Uterus (tissue), 2 donors: Measurements from ENCODE around the gene SLC22A6.

Source experiments
- CTCF ChIP-seq, 4 experiments: fragments of 200-600 bp in 2 of 4; fragments of 450-650 bp in 2 of 4; sonication (generic) in 2 of 4; IDR thresholded peaks; one replicate each; pipeline ENCODE4 v1.5.1; 2016 to 2019; ENCODE audit warnings: antibody characterized with exemption in 4 of 4, mild to moderate bottlenecking in 2 of 4, moderate library complexity in 1 of 4
- POLR2A ChIP-seq, 2 donors: fragments of 450-650 bp; IDR thresholded peaks; one replicate each; pipeline ENCODE4 v1.6.1; 2016; ENCODE audit warnings: antibody characterized with exemption in 2 of 2, mild to moderate bottlenecking in 1 of 2, moderate library complexity in 1 of 2

DNA sequence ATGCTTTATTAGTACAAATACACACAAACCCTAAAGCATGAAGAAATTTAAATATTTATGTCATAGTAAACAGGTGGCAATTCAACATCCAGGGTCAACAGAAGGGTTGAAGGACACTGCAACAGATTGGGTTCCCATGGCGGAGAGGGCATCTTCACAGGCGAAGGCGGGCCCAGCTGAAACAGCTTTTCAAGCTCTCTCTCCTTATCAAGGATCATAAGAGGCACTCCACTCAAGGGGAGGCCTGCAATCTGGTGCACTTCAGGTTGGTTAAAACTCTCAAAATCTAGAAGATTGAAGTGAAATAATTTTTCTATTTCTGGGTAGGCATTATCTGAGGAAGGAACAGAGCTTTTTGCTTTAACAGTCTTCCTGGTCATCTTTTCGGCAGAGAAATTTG, 47.7 kb upstream of the SLC22A6 start:
- TF ChIP-seq CTCF (IDR thresholded peaks at IDR 0.05) (no peak), POLR2A (IDR thresholded peaks at IDR 0.05) (no peak)
